GM18867 (cell line): ENCODE results near the gene NOMO2.
"Not testable (repeated sequence)": the region's sequence is repeated elsewhere in the genome, so short reads cannot be mapped to it uniquely, and the experiment has no call there.

Experiments
- ATAC-seq: cut with Tn5 transposase; IDR thresholded peaks from one replicate; pipeline ENCODE4 v1.9.1; 2021; ENCODE audit warnings: mild to moderate bottlenecking, moderate library complexity; ENCODE audit not compliant: unreplicated experiment

The NOMO2 gene

DNA sequence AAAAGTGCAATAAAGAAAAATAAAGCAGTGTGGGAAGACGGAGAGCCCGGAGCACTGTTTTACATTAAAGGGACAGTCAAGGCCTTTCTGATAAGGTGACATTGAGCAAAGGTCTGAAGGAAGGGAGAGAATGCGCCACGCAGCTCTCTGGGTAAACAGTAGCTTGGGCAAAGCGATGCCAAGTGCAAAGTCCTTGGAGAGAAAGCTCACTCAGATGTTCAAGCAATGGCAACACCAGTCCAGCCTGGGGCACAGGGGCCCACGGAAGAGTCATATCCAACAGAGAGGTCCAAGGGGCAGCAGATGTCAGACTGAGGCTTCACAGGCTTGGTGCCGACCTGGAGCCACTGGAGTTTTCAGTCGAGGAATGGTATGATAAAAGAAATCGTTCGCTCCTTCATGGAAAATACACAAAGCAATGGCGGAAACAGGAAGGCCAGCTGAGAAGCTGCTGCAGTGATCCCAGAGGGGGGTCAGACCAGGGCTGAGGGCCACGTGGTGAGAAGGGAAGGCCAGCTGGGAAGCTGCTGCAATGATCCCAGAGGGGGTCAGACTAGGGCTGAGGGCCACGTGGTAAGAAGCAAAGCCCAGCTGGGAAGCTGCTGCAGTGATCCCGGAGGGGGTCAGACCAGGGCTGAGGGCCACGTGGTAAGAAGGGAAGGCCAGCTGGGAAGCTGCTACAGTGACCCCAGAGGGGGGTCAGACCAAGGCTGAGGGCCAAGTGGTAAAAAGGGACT lies 40.3 kb downstream of the NOMO2 start:
- ATAC-seq: not testable (repeated sequence)

- not testable (repeated sequence) for ATAC-seq
These were observed 43.2 kb downstream of the NOMO2 start for GRCh38 chr16:18518536-18519283.

GRCh38 chr16:18498430-18498829 lies 63.5 kb downstream of the NOMO2 start:
- ATAC-seq: not testable (repeated sequence)

GRCh38 chr16:18497032-18497431 lies 64.9 kb downstream of the NOMO2 start:
- ATAC-seq: not testable (repeated sequence)

GRCh38 chr16:18492118-18492897 lies 69.6 kb downstream of the NOMO2 start:
- not testable (repeated sequence) for ATAC-seq

GRCh38 chr16:18436025-18436424 lies 125.9 kb downstream of the NOMO2 start:
- not testable (repeated sequence) for ATAC-seq

- not testable (repeated sequence) for ATAC-seq
These were observed 146.1 kb downstream of the NOMO2 start for GRCh38 chr16:18415827-18416226.

DNA sequence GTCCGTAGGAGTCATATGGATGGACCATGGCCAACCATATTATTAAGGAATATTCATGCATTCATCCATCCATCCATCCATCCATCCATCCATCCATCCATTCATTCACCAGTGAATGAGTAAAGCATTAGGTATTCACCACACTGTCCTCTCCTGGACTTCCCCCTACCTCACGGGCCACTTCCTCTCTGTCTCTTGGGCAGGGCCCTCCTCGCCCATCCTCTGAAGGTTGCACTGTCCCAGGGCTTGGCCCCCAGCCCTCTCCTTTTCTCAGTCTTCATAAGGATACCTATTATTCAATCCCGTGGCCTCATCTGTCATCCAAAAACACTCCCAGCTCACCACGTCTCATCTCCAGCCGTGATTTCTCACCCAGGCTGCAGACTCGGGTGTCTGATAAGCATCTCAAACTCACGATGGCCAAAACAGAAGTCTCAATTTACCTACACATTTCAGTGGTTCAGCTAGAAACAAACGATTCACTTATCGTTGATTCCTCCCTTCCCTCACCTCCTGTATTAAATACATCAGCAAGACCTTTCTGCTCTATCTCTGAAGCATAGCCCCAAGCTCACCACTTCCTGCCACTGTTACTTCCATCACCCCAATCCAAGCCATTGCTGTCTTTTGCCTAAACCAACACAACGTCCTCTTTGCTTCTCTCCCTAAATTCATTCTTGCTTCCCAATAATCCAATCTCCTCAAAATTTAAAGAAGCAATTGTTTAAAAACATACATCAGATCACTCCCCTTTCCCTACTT lies 152.2 kb downstream of the NOMO2 start:
- not testable (repeated sequence) for ATAC-seq

- peak; percentile 79 for ATAC-seq
These were observed 159.8 kb downstream of the NOMO2 start for GRCh38 chr16:18401851-18402657.

GRCh38 chr16:18401159-18401558 lies 160.7 kb downstream of the NOMO2 start:
- ATAC-seq: not testable (repeated sequence)

DNA sequence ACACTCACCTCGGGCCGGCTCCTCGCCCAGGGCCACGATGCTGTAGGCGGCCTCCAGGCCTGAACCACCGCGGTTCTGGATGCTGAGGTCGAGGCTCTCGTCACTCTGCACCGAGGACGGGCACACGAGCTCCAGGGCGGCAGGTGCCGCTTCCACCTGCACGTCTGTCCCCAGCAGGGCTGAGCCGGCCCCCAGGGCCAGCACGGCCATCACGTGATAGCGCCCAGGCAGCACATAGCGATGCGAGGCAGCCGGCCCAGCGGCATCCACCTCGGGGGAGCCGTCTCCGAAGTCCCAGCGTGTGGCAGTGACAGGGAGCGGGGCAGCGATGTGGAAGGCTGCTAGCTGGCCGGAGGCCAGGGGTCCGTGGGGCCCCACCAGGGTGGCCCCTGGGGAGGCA lies 167.5 kb downstream of the NOMO2 start:
- not testable (repeated sequence) for ATAC-seq

GRCh38 chr16:18387767-18388166 lies 174.1 kb downstream of the NOMO2 start:
- ATAC-seq: not testable (repeated sequence)

DNA sequence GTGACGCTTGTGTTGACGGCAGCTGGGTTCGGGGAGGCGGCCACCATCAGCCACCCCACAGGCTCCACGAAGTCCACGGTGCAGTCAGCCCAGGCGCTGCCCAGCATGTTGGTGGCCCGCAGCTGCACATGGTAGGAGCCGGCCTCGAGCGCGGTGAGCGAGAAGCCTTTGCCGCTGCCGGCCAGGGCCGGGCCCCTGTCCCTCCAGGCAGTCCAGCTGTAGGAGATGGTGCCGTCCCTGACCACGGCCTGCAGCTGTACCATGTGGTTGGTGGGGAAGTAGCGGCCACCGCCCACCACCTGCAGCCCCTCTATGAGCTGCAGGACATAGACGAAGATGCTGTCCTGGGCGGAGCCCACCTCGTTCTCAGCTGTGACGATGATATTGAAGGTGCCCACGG lies 175.4 kb downstream of the NOMO2 start:
- ATAC-seq: not testable (repeated sequence)

DNA sequence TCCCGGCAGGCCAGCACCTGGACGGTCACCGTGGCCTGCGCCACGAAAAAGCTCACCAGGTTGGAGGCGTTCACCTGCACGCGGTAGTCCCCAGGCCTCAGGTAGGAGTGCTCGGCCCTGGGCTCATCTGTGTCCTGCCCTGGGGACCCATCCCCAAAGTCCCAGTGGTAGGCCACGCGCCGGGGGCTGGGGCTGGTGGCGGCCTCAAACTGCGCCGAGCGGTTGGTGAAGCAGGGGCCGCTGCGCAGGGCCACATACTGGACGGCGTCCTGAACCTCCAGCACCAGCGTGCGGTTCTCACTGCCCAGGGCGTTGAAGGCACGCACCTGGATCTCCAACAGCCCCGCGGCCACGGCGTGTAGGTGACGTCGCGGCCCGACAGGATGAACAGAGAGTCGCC lies 176.6 kb downstream of the NOMO2 start:
- ATAC-seq: not testable (repeated sequence)

- ATAC-seq: not testable (repeated sequence)
These were observed 177.0 kb downstream of the NOMO2 start for GRCh38 chr16:18384869-18385268.

- not testable (repeated sequence) for ATAC-seq
These were observed 177.7 kb downstream of the NOMO2 start for GRCh38 chr16:18384098-18384636.

- not testable (repeated sequence) for ATAC-seq
These were observed 179.2 kb downstream of the NOMO2 start for GRCh38 chr16:18382696-18383095.
